ENCODE results near the gene SCARF2.
"Not testable (repeated sequence)": the region's sequence is repeated elsewhere in the genome, so short reads cannot be mapped to it uniquely, and the experiment has no call there.

- TF ChIP-seq EZH2 (IDR thresholded peaks at IDR 0.05; ENCODE audit: borderline replicate concordance, low read depth, low read length, poor library complexity, severe bottlenecking); CTCF (conservative IDR thresholded peaks at IDR 0.05; ENCODE audit: low read depth, low read length): not testable (repeated sequence)
Observed at GRCh38 chr22:20378684-20379083, 58.9 kb downstream of the SCARF2 start.
